IPS-15b (cell line): Measurements from ENCODE around the gene WDR46.
"Not testable (repeated sequence)": the region's sequence is repeated elsewhere in the genome, so short reads cannot be mapped to it uniquely, and the experiment has no call there.

ENCODE experiments used
- H3K27me3 ChIP-seq: one replicate; pipeline ENCODE4 v1.6.1; 2013; ENCODE audit warnings: low read length; ENCODE audit not compliant: control insufficient read depth, insufficient read depth
- H3K36me3 ChIP-seq: one replicate; pipeline ENCODE4 v1.6.1; 2013; ENCODE audit warnings: low read length; ENCODE audit not compliant: control insufficient read depth, insufficient read depth
- H3K4me1 ChIP-seq: one replicate; pipeline ENCODE4 v1.6.1; 2013; ENCODE audit warnings: mild to moderate bottlenecking, low read length; ENCODE audit not compliant: control insufficient read depth, insufficient read depth
- H3K4me3 ChIP-seq: one replicate; pipeline ENCODE4 v1.5.1; 2013; ENCODE audit warnings: low read depth, low read length
- H3K9ac ChIP-seq: one replicate; pipeline ENCODE4 v1.6.1; 2013; ENCODE audit warnings: low read depth, mild to moderate bottlenecking, low read length
- H3K9me3 ChIP-seq: one replicate; pipeline ENCODE4 v1.6.1; 2013; ENCODE audit warnings: mild to moderate bottlenecking, low read length; ENCODE audit not compliant: control insufficient read depth, insufficient read depth

The WDR46 gene

GRCh38 chr6:33295621-33296369, 6.8 kb upstream of the WDR46 start:
- Histone ChIP-seq H3K4me1 (no peaks in the 10 kb centered on the region), H3K9me3 (no peaks in the 10 kb centered on the region), H3K9ac (peak overlapping the region; percentile 13), H3K27me3 (no peaks in the 10 kb centered on the region), H3K4me3 (no peak overlapping the region), H3K36me3 (peaks cover 23% of the 10 kb centered on the region)

- Histone ChIP-seq H3K9me3 (no peaks in the 10 kb centered on the region), H3K27me3 (no peaks in the 10 kb centered on the region), H3K36me3 (peaks cover 27% of the 10 kb centered on the region), H3K9ac (no peak overlapping the region), H3K4me1 (no peaks in the 10 kb centered on the region), H3K4me3 (no peak overlapping the region)
Measured at GRCh38 chr6:33294086-33294823, 5.2 kb upstream of the WDR46 start.

- peaks cover 27% of the 10 kb centered on the region for H3K36me3 ChIP-seq
- H3K9me3 ChIP-seq: no peaks in the 10 kb centered on the region
- H3K9ac ChIP-seq: no peak overlapping the region
- no peak overlapping the region for H3K4me3 ChIP-seq
- no peaks in the 10 kb centered on the region for H3K27me3 ChIP-seq
- H3K4me1 ChIP-seq: peaks cover 2% of the 10 kb centered on the region
Measured at GRCh38 chr6:33292996-33293682, 4.1 kb upstream of the WDR46 start.

- H3K4me3 ChIP-seq: peak overlapping the region; percentile 95
- peaks cover 24% of the 10 kb centered on the region for H3K36me3 ChIP-seq
- H3K9ac ChIP-seq: peak overlapping the region; percentile 87
- no peaks in the 10 kb centered on the region for H3K9me3 ChIP-seq
- H3K27me3 ChIP-seq: no peaks in the 10 kb centered on the region
- peaks cover 4% of the 10 kb centered on the region for H3K4me1 ChIP-seq
Measured at GRCh38 chr6:33290459-33290858, 1.4 kb upstream of the WDR46 start.

- Histone ChIP-seq H3K4me1 (peaks cover 4% of the 10 kb centered on the region), H3K36me3 (peaks cover 22% of the 10 kb centered on the region), H3K9ac (peak overlapping the region; percentile 87), H3K27me3 (no peaks in the 10 kb centered on the region), H3K4me3 (peak overlapping the region; percentile 95), H3K9me3 (no peaks in the 10 kb centered on the region)
Measured at GRCh38 chr6:33289784-33290315, 811 bp upstream of the WDR46 start.

GRCh38 chr6:33288141-33288920, 708 bp downstream of the WDR46 start:
- Histone ChIP-seq H3K4me3 (peak overlapping the region; percentile 95), H3K27me3 (no peaks in the 10 kb centered on the region), H3K9me3 (no peaks in the 10 kb centered on the region), H3K9ac (peak overlapping the region; percentile 50), H3K36me3 (peaks cover 22% of the 10 kb centered on the region), H3K4me1 (peaks cover 4% of the 10 kb centered on the region)

- peaks cover 4% of the 10 kb centered on the region for H3K4me1 ChIP-seq
- H3K27me3 ChIP-seq: no peaks in the 10 kb centered on the region
- no peaks in the 10 kb centered on the region for H3K9me3 ChIP-seq
- no peak overlapping the region for H3K4me3 ChIP-seq
- H3K9ac ChIP-seq: no peak overlapping the region
- H3K36me3 ChIP-seq: peaks cover 19% of the 10 kb centered on the region
Measured at GRCh38 chr6:33286946-33287914, 1.8 kb downstream of the WDR46 start.

- not testable (repeated sequence) for H3K9ac ChIP-seq, H3K27me3 ChIP-seq, H3K4me1 ChIP-seq, H3K4me3 ChIP-seq, H3K9me3 ChIP-seq
- H3K36me3 ChIP-seq: peaks cover 12% of the 10 kb centered on the region
Measured at GRCh38 chr6:33285214-33285613, 3.8 kb downstream of the WDR46 start.

GRCh38 chr6:33280539-33280938, 8.5 kb downstream of the WDR46 start:
- no peaks in the 10 kb centered on the region for H3K4me1 ChIP-seq
- H3K9ac ChIP-seq: peak overlapping the region; percentile 24

GRCh38 chr6:33279971-33280511, 9.0 kb downstream of the WDR46 start:
- Histone ChIP-seq H3K4me3 (no peak overlapping the region), H3K4me1 (peaks cover 3% of the 10 kb centered on the region), H3K36me3 (peaks cover 32% of the 10 kb centered on the region), H3K9me3 (no peaks in the 10 kb centered on the region), H3K27me3 (no peaks in the 10 kb centered on the region), H3K9ac (peak overlapping the region; percentile 24)

More at GRCh38 chr6:33280539-33280938, 8.5 kb downstream of the WDR46 start:
- Histone ChIP-seq H3K9me3 (no peaks in the 10 kb centered on the region), H3K36me3 (peaks cover 27% of the 10 kb centered on the region), H3K27me3 (no peaks in the 10 kb centered on the region), H3K4me3 (no peak overlapping the region)
